ENCODE measurements around the gene ISYNA1.

Gene ISYNA1

DNA sequence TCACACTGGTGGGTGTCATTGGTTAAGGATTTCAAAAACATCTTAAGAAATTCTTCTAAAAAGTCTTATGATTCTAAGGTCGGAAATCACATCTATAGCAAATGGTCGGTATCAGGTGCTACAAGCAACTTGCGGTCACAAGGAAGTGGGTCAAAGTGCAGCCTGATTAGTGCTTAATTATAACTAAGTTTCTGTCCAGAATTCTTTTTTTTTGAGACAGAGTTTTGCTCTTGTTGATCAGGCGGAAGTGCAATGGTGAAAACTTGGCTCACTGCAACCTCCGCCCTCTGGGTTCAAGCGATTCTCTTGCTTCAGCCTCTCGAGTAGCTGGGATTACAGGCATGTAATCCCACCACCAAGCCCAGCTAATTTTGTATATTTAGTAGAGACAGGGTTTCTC is 53.2 kb downstream of the ISYNA1 start:
- Mint-ChIP-seq H3K27ac (no peak overlapping the region), H3K9me3 (no peaks in the 10 kb centered on the region), H3K36me3 (ENCODE audit: low read depth) (no peaks in the 10 kb centered on the region), H3K4me1 (peaks cover 8% of the 10 kb centered on the region), H3K4me3 (no peak overlapping the region), H3K27me3 (peaks cover 56% of the 10 kb centered on the region)
- ATAC-seq (no peak), DNase-seq (no peak)

Measured in activated naive CD8-positive, alpha-beta T cell treated with anti-CD3 and anti-CD28 coated beads, Interleukin-2, amount 50 U/mL, for 24 hours (primary cell).